H9 (cell line): ENCODE data around the gene KCTD18. TPM values are rescaled to one million over a fixed set of nuclear protein-coding genes. Genes with fewer than 3 reads are reported as not detected.

Experiments
- DNase-seq: peaks from one replicate; pipeline ENCODE4 v3.0.0-alpha.2; 2017
- H2AFZ ChIP-seq: one replicate; pipeline ENCODE4 v1.6.1; 2013; ENCODE audit warnings: mild to moderate bottlenecking, low read length, control low read depth, moderate library complexity
- H2AK5ac ChIP-seq: 2 replicates; pipeline ENCODE4 v1.6.1; 2013; ENCODE audit warnings: low read length, control low read depth, mixed read lengths; ENCODE audit not compliant: insufficient read length
- H2BK120ac ChIP-seq: one replicate; pipeline ENCODE4 v1.6.1; 2013; ENCODE audit warnings: low read depth, mild to moderate bottlenecking, low read length, control low read depth, inconsistent platforms; ENCODE audit not compliant: poor library complexity, severe bottlenecking
- H2BK12ac ChIP-seq: 2 replicates; pipeline ENCODE4 v1.6.1; 2013; ENCODE audit warnings: low read length, control low read depth, mixed read lengths, low read depth; ENCODE audit not compliant: insufficient read length
- H2BK15ac ChIP-seq: 2 replicates; pipeline ENCODE4 v1.6.1; 2013; ENCODE audit warnings: low read depth, low read length, control low read depth
- H2BK20ac ChIP-seq: one replicate; pipeline ENCODE4 v1.6.1; 2013; ENCODE audit warnings: low read depth, mild to moderate bottlenecking, low read length, control low read depth, inconsistent platforms; ENCODE audit not compliant: poor library complexity, severe bottlenecking
- H2BK5ac ChIP-seq: 2 replicates; pipeline ENCODE4 v1.6.1; 2013; ENCODE audit warnings: low read length, control low read depth, mixed read lengths; ENCODE audit not compliant: insufficient read length
- H3K14ac ChIP-seq: 2 replicates; pipeline ENCODE4 v1.6.1; 2013; ENCODE audit warnings: low read length, control low read depth; ENCODE audit not compliant: insufficient read depth
- H3K18ac ChIP-seq: 2 replicates; pipeline ENCODE4 v1.6.1; 2013; ENCODE audit warnings: low read depth, mild to moderate bottlenecking, mixed read lengths, low read length, control low read depth; ENCODE audit not compliant: insufficient read length
- H3K23ac ChIP-seq: 2 replicates; pipeline ENCODE4 v1.6.1; 2013; ENCODE audit warnings: low read length, control low read depth, mixed read lengths, low read depth; ENCODE audit not compliant: insufficient read length
- H3K23me2 ChIP-seq: 2 replicates; pipeline ENCODE4 v1.6.1; 2013; ENCODE audit warnings: low read depth, mild to moderate bottlenecking, mixed read lengths, low read length, control low read depth; ENCODE audit not compliant: insufficient read length, poor library complexity, severe bottlenecking
- H3K27ac ChIP-seq: 2 replicates; pipeline ENCODE4 v1.5.1; 2013; ENCODE audit warnings: low read length, control low read depth, mixed read lengths, low read depth; ENCODE audit not compliant: insufficient read length
- H3K27me3 ChIP-seq: 2 replicates; pipeline ENCODE4 v1.6.1; 2013; ENCODE audit warnings: low read length, control low read depth, inconsistent platforms; ENCODE audit not compliant: insufficient read depth
- H3K4ac ChIP-seq: 2 replicates; pipeline ENCODE4 v1.6.1; 2013; ENCODE audit warnings: low read depth, mild to moderate bottlenecking, control low read depth, inconsistent platforms, low read length, moderate library complexity
- H3K4me1 ChIP-seq: 2 replicates; pipeline ENCODE4 v1.6.1; 2013; ENCODE audit warnings: low read length, control low read depth, inconsistent platforms; ENCODE audit not compliant: insufficient read depth
- H3K4me2 ChIP-seq: 2 replicates; pipeline ENCODE4 v1.6.1; 2013; ENCODE audit warnings: low read length, control low read depth, mixed read lengths; ENCODE audit not compliant: insufficient read length, insufficient read depth
- H3K56ac ChIP-seq: 2 replicates; pipeline ENCODE4 v1.6.1; 2013; ENCODE audit warnings: low read depth, mild to moderate bottlenecking, mixed read lengths, low read length, control low read depth; ENCODE audit not compliant: insufficient read length
- H3K79me1 ChIP-seq: 2 replicates; pipeline ENCODE4 v1.6.1; 2013; ENCODE audit warnings: low read depth, mild to moderate bottlenecking, moderate library complexity, low read length, control low read depth, inconsistent platforms; ENCODE audit not compliant: insufficient read depth, poor library complexity, severe bottlenecking
- H3K79me2 ChIP-seq: 2 replicates; pipeline ENCODE4 v1.6.1; 2013; ENCODE audit warnings: low read length, control low read depth, inconsistent platforms; ENCODE audit not compliant: insufficient read depth
- H3K9ac ChIP-seq: 2 replicates; pipeline ENCODE4 v1.6.1; 2013; ENCODE audit warnings: low read length, control low read depth, mixed read lengths; ENCODE audit not compliant: insufficient read length; ENCODE audit errors: extremely low read depth
- H3K9me3 ChIP-seq: one replicate; pipeline ENCODE4 v1.6.1; 2013; ENCODE audit warnings: low read depth, low read length, inconsistent platforms; ENCODE audit not compliant: control insufficient read depth
- H3T11ph ChIP-seq: one replicate; pipeline ENCODE4 v1.6.1; 2013; ENCODE audit warnings: mild to moderate bottlenecking, low read length, control low read depth, inconsistent platforms
- H4K20me1 ChIP-seq: one replicate; pipeline ENCODE4 v1.6.1; 2013; ENCODE audit not compliant: control insufficient read depth, insufficient read length, insufficient read depth
- H4K5ac ChIP-seq: 2 replicates; pipeline ENCODE4 v1.6.1; 2013; ENCODE audit warnings: low read depth, mild to moderate bottlenecking, mixed read lengths, low read length, control low read depth; ENCODE audit not compliant: insufficient read length
- H4K8ac ChIP-seq: replicated peaks from 2 replicates; pipeline ENCODE4 v1.6.1; 2013; ENCODE audit warnings: low read length, control low read depth, mixed read lengths, low read depth; ENCODE audit not compliant: insufficient read length
- H4K91ac ChIP-seq: 2 replicates; pipeline ENCODE4 v1.6.1; 2013; ENCODE audit warnings: low read depth, mild to moderate bottlenecking, moderate library complexity, mixed read lengths, low read length, control low read depth; ENCODE audit not compliant: insufficient read length
- H3K27ac Mint-ChIP-seq, 3 experiments: 2 replicates in 2 of 3; 3 replicates in 1 of 3; pipeline ENCODE4 v1.8.0; 2020 to 2021; ENCODE audit warnings: mixed read lengths in 3 of 3, mild to moderate bottlenecking in 1 of 3, moderate library complexity in 1 of 3
- H3K27me3 Mint-ChIP-seq: 2 replicates; pipeline ENCODE4 v1.8.0; 2021; ENCODE audit warnings: low read depth, mild to moderate bottlenecking, moderate library complexity, mixed read lengths
- H3K36me3 Mint-ChIP-seq, 3 experiments: 2 replicates in 2 of 3; 3 replicates in 1 of 3; pipeline ENCODE4 v1.8.0; 2020 to 2021; ENCODE audit warnings: low read depth in 3 of 3, mixed read lengths in 3 of 3; ENCODE audit not compliant: insufficient read depth in 1 of 3
- H3K4me1 Mint-ChIP-seq, 2 experiments: 2 replicates each; pipeline ENCODE4 v1.8.0; 2020; ENCODE audit warnings: mixed read lengths in 2 of 2
- H3K4me3 Mint-ChIP-seq, 2 experiments: 2 replicates in 1 of 2; 3 replicates in 1 of 2; pipeline ENCODE4 v1.8.0; 2020 to 2021; ENCODE audit warnings: mild to moderate bottlenecking in 2 of 2, mixed read lengths in 2 of 2, moderate library complexity in 1 of 2
- H3K9me3 Mint-ChIP-seq, 2 experiments: 2 replicates in 1 of 2; 3 replicates in 1 of 2; pipeline ENCODE4 v1.8.0; 2020; ENCODE audit warnings: mild to moderate bottlenecking in 2 of 2, mixed read lengths in 2 of 2, moderate library complexity in 1 of 2
- WGBS: extraction: QIAGEN DNeasy Blood & Tissue Kit; methylation state at CpG from one replicate; pipeline ENCODE4 v1.1.7; 2013; ENCODE audit warnings: missing lambda C conversion rate, low lambda C conversion rate, mixed read lengths; ENCODE audit not compliant: insufficient read length; ENCODE audit errors: extremely low coverage; 5-methylcytosine and 5-hydroxymethylcytosine counted together
- total RNA-seq: library from RNA; stranded (reverse); gene quantifications from 2 replicates; pipeline ENCODE4 v1.2.1, GENCODE V29; 2021
- TF ChIP-seq, protein P1 (sequence below): fragments of 200-600 bp; sonication (generic); conservative IDR thresholded peaks from 3 replicates; pipeline ENCODE4 v1.8.0; 2021; ENCODE audit warnings: antibody characterized with exemption, mild to moderate bottlenecking

The KCTD18 gene
- total RNA-seq, 1 experiment from 2014 or later: 4.9 TPM

DNA sequence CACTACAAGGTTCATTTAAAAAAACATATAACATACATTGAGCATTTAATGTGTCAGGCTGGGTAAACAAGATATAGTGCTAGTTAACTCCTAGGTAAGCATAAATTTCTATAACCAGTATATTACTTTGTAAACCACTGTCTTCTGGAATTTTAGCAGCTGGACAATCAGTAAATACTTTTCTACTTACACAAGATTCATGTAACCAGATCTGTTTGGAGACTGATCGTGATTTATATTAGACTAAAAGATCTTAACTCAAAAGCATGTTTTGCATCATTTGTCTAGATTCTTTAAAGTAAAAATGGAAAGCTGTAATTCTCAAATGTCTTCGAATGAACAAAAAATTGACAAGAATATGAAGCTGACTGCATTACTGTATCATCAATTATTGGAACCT is 15.2 kb upstream of the KCTD18 start:
- no peak overlapping the region for H4K8ac ChIP-seq
- H4K91ac ChIP-seq: no peak overlapping the region
- peaks cover 11% of the 10 kb centered on the region; the same call in 1 of the 2 replicates for H3K79me2 ChIP-seq
- H3K4me1 ChIP-seq: no peaks in the 10 kb centered on the region; the same call in 1 of the 2 replicates
- peaks cover 4% of the 10 kb centered on the region for H3K23me2 ChIP-seq
- no peaks in the 10 kb centered on the region for H3K36me3 Mint-ChIP-seq
- peaks cover 15 to 17% of the 10 kb centered on the region in 2 experiments for H3K4me1 Mint-ChIP-seq
- no peak overlapping the region for H2AK5ac ChIP-seq
- H3K9me3 Mint-ChIP-seq: no peaks in the 10 kb centered on the region; a peak in 1 of 5 replicates
- H3K4me3 Mint-ChIP-seq: no peak overlapping the region
- H2BK120ac ChIP-seq: no peak overlapping the region
- no peak overlapping the region for H3T11ph ChIP-seq
- H2BK12ac ChIP-seq: no peak overlapping the region
- H2BK15ac ChIP-seq: no peak overlapping the region
- H4K5ac ChIP-seq: no peak overlapping the region
- no peak overlapping the region for H3K4me2 ChIP-seq
- no peak overlapping the region for H3K23ac ChIP-seq
- peaks cover 12% of the 10 kb centered on the region for H3K27me3 Mint-ChIP-seq
- no peak overlapping the region for H2BK5ac ChIP-seq
- no peak overlapping the region for H3K4ac ChIP-seq
- no peaks in the 10 kb centered on the region; the same call in 1 of the 2 replicates for H3K27me3 ChIP-seq
- H2BK20ac ChIP-seq: no peak overlapping the region
- no peak overlapping the region for H3K56ac ChIP-seq
- H3K14ac ChIP-seq: no peak overlapping the region
- H3K18ac ChIP-seq: no peak overlapping the region
- TF ChIP-seq, protein P1, sequence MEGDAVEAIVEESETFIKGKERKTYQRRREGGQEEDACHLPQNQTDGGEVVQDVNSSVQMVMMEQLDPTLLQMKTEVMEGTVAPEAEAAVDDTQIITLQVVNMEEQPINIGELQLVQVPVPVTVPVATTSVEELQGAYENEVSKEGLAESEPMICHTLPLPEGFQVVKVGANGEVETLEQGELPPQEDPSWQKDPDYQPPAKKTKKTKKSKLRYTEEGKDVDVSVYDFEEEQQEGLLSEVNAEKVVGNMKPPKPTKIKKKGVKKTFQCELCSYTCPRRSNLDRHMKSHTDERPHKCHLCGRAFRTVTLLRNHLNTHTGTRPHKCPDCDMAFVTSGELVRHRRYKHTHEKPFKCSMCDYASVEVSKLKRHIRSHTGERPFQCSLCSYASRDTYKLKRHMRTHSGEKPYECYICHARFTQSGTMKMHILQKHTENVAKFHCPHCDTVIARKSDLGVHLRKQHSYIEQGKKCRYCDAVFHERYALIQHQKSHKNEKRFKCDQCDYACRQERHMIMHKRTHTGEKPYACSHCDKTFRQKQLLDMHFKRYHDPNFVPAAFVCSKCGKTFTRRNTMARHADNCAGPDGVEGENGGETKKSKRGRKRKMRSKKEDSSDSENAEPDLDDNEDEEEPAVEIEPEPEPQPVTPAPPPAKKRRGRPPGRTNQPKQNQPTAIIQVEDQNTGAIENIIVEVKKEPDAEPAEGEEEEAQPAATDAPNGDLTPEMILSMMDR: no peak
- no peaks in the 10 kb centered on the region for H4K20me1 ChIP-seq
- WGBS: no CpG with 5 or more reads among the region's 2 CpGs
- no peak overlapping the region for H3K27ac Mint-ChIP-seq
- H3K9me3 ChIP-seq: no peaks in the 10 kb centered on the region
- H3K9ac ChIP-seq: no peak overlapping the region
- DNase-seq: no peak
- no peak overlapping the region for H3K27ac ChIP-seq
- H2AFZ ChIP-seq: no peak overlapping the region
- no peaks in the 10 kb centered on the region for H3K79me1 ChIP-seq
